NB4 (cell line): ENCODE measurements around the gene CCDC87.
"Not testable (repeated sequence)": the region's sequence is repeated elsewhere in the genome, so short reads cannot be mapped to it uniquely, and the experiment has no call there.

Source experiments
- MAX ChIP-seq: IDR thresholded peaks from 2 replicates; pipeline ENCODE4 v1.6.1; 2011; ENCODE audit warnings: low read depth, low read length
- MYC ChIP-seq: IDR thresholded peaks from 2 replicates; pipeline ENCODE4 v1.6.1; 2011; ENCODE audit warnings: low read depth, low read length
- POLR2A ChIP-seq: IDR thresholded peaks from 2 replicates; pipeline ENCODE4 v1.6.1; 2011; ENCODE audit warnings: mild to moderate bottlenecking; ENCODE audit not compliant: insufficient read length; ENCODE audit errors: extremely low read depth
- TF ChIP-seq, protein P1 (sequence below): IDR thresholded peaks from one replicate; pipeline ENCODE4 v1.5.1; 2012; ENCODE audit warnings: low read depth, low read length

DNA sequence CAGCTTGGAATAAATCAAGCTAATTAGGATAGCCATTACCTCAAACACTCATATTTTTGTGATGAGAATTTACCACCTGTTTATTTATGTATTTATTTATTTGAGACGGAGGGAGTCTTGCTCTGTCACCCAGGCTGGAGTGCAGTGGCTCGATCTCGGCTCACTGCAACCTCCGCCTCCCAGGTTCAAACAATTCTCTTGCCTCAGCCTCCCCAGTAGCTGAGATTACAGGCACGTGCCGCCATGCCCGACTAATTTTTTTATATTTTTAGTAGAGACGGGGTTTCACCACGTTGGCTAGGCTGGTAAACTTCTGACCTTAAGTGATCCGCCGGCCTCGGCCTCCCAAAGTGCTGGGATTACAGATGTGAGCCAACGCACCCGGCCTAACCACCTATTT, 47.9 kb downstream of the CCDC87 start:
- TF ChIP-seq, protein P1, sequence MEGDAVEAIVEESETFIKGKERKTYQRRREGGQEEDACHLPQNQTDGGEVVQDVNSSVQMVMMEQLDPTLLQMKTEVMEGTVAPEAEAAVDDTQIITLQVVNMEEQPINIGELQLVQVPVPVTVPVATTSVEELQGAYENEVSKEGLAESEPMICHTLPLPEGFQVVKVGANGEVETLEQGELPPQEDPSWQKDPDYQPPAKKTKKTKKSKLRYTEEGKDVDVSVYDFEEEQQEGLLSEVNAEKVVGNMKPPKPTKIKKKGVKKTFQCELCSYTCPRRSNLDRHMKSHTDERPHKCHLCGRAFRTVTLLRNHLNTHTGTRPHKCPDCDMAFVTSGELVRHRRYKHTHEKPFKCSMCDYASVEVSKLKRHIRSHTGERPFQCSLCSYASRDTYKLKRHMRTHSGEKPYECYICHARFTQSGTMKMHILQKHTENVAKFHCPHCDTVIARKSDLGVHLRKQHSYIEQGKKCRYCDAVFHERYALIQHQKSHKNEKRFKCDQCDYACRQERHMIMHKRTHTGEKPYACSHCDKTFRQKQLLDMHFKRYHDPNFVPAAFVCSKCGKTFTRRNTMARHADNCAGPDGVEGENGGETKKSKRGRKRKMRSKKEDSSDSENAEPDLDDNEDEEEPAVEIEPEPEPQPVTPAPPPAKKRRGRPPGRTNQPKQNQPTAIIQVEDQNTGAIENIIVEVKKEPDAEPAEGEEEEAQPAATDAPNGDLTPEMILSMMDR = not testable (repeated sequence)
- not testable (repeated sequence) for TF ChIP-seq POLR2A, MAX, MYC
